Stimulated activated CD8-positive, alpha-beta memory T cell treated with anti-CD3 and anti-CD28 coated beads, Interleukin-4, amount 100 ng/mL, for 4 hours (primary cell): ENCODE data around the gene BFSP2.

Source experiments
- DNase-seq, 2 donors: peaks; one replicate each; pipeline ENCODE4 v3.0.0-alpha.2; 2020; ENCODE audit warnings: low read depth in 2 of 2, low spot score in 1 of 2

BFSP2 gene, protein sequence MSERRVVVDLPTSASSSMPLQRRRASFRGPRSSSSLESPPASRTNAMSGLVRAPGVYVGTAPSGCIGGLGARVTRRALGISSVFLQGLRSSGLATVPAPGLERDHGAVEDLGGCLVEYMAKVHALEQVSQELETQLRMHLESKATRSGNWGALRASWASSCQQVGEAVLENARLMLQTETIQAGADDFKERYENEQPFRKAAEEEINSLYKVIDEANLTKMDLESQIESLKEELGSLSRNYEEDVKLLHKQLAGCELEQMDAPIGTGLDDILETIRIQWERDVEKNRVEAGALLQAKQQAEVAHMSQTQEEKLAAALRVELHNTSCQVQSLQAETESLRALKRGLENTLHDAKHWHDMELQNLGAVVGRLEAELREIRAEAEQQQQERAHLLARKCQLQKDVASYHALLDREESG

DNA sequence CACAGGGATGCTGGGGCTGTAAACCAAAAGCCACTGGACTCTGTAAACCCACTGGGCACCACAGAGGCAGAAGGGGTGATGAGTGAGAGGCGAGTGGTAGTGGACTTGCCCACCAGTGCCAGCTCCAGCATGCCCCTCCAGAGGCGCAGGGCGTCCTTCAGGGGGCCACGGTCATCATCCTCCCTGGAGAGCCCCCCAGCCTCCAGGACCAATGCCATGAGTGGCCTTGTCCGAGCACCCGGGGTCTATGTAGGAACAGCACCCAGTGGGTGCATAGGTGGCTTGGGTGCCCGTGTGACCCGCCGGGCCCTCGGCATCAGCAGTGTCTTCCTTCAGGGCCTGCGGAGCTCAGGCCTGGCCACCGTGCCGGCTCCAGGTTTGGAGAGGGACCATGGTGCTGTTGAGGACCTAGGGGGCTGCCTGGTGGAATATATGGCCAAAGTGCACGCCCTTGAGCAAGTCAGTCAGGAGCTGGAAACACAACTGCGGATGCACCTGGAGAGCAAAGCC, at the start of gene BFSP2:
Gene BFSP2 (plus strand): TSS at position 51 of the 510 bp plus-strand sequence. CDS start 28 bp downstream, at position 79.
- DNase-seq = no peak

DNA sequence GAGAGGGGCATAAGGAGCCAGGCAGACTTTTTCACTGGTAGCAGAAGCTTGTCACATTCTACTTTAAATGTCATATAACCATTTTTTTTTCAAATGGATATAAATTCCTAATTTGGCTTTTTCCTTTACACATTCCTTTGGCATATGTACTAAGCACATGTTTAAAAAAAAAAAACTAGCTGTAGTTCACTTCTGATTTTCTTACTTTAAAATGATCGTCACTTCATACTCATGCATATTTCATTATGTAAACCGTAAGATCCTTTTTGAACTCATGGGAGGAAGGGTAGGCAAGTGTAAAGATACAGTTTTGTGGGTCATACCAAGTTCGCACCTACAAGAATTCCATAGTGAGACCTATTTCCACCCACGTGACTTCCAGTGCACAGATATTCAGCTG, 45.1 kb upstream of the BFSP2 start:
- DNase-seq = no peak

DNA sequence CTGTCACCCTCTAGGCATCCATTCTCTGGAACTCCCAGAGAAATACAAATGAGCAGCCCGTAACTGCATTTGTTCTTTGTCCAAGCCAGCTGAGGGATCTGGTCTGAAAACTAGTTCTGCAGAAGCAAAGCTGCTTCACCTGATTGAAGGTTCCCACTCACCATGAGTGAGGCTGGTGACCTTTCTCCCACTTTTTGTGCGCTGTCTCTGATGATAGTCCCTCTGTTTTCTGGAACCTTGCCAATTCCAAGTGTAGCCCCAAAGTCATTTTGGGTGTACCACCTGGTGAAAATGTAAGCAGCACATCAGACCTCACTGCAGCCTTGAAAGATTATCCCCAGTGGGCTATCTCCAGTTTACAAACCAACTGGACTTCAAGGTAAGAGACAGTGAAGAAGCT, 39.4 kb upstream of the BFSP2 start:
- DNase-seq = no peak

DNA sequence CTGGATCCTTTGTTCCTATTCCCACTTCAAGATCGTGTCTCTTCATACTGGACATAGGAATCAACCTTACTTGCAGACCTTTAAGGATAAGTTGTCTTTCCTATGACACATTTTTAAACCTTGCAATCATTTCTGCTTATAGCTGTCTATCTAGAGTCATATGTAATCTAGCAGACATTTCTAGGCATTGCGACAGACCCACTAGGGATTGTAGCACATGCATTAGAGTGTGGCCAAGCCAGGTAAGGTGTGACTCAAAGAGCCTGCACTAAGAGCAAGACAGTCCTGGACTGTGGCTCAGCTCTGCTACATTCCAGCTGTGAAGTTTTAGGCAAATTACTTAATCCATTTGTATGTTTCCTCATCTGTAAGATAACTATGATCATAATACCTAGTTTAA, 38.8 kb upstream of the BFSP2 start:
- no peak for DNase-seq

DNA sequence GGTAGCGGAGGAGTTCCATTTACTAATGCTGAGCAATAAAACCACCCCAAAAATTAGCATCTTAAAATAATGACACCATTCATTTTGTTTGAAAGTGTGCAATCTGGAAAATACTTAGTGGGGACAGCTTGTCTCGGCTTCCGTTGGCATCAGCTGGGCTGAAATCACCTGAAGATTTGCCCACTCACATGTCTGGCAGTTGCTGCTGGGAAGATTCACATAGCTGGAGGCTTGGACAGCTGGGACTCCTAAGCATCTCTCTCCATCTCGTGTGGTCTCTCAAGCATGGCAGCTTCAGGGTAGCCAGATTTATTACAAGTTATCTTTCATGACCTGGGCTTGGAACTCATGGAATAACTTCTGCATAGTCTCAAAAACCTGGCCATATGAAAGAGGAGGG, 38.4 kb upstream of the BFSP2 start:
- no peak for DNase-seq

DNA sequence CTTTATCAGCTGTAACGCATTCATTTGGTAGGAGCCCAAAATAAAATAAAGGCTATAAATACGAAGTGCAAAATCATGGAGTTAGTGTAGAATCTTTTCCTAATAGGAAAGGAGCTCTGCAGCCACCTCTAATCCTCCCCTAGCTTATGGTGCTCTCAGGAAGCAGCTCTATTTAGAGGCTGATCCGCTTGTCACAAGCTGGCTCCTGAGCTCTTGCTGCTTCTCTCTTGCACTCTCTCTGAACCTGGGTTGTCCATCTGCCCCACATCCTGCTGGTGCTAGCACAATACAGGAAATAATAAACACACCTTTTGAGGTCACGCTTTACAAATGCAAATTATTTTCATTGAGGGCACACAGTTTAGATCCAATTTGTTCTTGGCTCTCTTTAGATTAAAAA, 37.3 kb upstream of the BFSP2 start:
- DNase-seq = no peak

- DNase-seq = no peak
These were observed 35.2 kb upstream of the BFSP2 start for GRCh38 chr3:133364704-133365103.

DNA sequence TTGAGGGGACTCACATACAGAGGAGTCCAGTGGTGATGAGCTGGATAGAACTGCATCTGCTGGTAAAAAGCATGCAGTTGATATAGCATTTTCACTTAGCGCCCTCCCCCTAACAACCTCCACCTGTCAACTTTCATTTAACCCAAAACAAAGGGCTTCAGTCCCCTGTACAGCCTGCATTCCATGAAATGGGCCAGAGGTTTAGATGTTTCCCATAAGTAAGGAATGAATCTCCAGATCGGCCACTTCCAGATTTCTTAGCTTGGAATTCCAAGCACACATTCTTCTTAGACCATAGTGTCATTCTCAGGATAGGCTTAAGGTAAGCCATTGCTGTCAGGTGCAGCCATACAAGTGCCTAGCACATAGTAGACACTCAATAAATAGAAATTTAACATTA, 32.9 kb upstream of the BFSP2 start:
- DNase-seq = no peak

DNA sequence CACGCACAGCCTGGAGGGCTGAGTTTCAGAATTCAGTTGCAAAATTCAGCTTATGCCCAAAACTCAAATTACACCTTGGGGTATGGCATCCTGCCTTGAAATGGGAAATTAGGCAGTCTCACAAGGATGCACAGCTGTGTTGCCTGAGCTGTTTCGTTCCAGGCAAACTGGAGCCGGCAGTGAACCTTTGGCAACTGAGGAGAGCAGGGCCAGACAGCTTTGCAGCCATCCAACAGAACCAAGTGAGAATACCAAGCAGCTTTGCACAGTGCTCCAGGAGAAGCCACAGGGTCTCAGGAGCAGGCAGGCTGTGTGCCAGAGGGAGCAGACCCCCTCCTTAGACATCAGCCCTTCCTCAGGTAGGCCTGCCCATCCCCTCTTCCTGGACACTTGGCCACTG, 32.5 kb upstream of the BFSP2 start:
- no peak for DNase-seq

DNA sequence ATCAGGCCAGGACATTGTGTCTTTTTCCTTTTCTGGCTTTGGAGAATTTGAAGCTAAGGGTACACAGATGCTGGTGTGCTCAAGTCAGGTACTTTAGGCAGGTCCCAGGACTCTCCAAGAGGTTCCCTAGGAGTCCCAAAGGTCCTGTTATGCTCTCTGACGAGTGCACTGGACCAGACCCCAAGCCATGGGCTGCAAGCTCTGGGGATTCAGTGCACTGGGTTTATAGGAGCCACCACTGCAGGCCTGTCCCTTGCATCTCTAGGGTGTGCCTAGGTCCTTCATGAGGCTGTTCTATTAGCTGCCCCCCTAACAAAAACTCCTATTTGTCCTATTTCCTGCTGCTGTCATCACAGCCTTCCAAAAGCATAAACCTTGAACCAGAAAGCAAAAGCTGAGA, 31.9 kb upstream of the BFSP2 start:
- DNase-seq = no peak

GRCh38 chr3:133368371-133369067, 31.3 kb upstream of the BFSP2 start:
- DNase-seq = no peak

GRCh38 chr3:133369068-133369440, 30.8 kb upstream of the BFSP2 start:
- no peak for DNase-seq

DNA sequence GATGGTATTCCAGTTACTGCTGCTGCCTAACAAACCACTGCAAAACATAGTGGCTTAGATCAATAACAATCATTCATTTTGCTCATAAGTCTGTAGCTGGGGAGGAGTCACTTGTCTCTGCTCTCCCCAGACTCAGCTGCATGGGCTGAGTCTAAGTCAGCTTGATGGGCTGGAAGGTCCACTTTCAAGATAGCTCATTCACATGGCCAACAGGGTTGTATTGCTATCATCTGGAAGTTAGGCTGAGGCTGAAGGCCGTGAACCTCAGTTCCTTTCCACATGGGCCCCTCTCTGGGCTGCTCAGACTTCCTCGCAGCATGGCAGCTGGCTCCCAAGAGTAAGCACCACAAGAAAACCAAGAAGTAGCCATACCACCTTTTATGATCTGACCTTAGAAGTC, 28.7 kb upstream of the BFSP2 start:
- no peak for DNase-seq

DNA sequence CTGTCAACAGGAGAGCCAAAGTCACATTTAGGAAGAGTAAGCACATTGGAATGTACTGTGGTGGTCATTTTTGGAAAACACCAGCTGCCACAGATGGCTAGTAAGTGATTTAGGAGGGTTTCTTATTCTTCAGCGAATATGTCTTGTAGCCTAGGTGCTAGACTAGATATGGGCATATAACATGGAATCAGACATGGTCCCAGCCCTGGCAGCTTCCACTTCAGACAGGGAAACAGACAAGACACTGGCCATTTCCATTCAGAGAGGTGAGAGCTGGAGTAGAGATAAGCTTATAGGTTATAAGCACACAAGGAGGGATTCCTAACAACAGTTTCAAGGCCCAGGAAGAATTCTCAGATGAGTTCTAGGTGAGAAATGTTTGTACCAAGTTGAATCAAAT, 28.2 kb upstream of the BFSP2 start:
- DNase-seq = no peak

GRCh38 chr3:133374708-133375402, 25.0 kb upstream of the BFSP2 start:
- DNase-seq = no peak

- DNase-seq = no peak
These were observed 24.5 kb upstream of the BFSP2 start for GRCh38 chr3:133375403-133375745.

DNA sequence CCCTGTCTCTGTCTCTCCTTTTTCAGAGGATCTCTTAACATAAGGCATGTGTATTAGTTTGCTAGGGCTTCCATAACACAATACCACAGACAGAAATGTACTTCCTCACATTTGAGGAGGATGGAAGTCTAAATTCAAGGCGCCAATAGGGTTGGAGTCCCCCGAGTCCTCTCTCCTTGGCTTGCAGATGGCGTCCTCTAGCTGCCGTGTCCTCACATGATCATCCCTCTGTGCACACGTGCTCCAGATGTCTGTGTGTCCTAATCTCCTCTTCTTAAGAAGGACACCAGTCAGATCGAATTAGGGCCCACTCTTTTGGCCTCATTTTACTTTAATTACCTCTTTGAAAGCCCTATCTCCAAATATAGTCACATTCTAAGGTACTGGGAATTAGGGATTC, 23.0 kb upstream of the BFSP2 start:
- DNase-seq = no peak

DNA sequence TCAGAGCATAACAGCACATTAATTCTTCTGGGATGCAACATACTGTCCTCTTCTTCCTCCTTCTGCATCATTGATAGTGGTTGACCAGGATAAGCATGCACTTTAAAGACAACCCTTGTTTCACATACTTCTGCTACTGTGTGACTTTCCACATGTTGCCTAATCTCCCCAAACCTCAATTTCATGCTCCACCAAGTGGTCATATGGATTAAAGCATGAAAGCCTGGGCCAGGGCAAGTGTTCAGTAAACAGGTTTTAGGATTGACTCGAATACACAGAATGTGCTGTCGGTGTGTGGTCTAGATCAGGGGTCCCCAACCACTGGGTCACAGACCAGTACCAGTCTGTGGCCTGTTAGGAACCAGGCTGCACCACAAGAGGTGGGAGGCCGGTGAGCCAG, 22.5 kb upstream of the BFSP2 start:
- DNase-seq = no peak

DNA sequence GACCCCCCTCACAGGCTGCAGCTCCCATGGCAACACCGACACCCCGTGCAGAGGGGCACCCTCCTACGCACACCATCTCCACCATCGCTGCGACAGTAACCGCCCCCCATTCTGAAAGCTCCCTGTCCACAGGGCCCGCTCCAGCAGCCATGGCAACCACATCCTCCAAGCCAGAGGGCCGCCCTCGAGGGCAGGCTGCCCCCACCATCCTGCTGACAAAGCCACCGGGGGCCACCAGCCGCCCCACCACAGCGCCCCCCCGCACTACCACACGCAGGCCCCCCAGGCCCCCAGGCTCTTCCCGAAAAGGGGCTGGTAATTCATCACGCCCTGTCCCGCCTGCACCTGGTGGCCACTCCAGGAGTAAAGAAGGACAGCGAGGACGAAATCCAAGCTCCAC, 19.9 kb upstream of the BFSP2 start:
- DNase-seq = no peak

- no peak for DNase-seq
These were observed 19.2 kb upstream of the BFSP2 start for GRCh38 chr3:133380481-133381225.

GRCh38 chr3:133381346-133382109, 18.3 kb upstream of the BFSP2 start:
- no peak for DNase-seq
